Esophagus muscularis mucosa (tissue), 4 donors: ENCODE results near the gene DAPP1.

Source experiments
- EP300 ChIP-seq: sonication (generic); formaldehyde crosslinking; IDR thresholded peaks from one replicate; pipeline ENCODE4 v1.6.1; 2017; ENCODE audit warnings: antibody characterized with exemption
- POLR2A ChIP-seq: fragments of 450-650 bp; IDR thresholded peaks from one replicate; pipeline ENCODE4 v1.6.1; 2017; ENCODE audit warnings: antibody characterized with exemption, moderate library complexity, mild to moderate bottlenecking, low read depth
- POLR2AphosphoS5 ChIP-seq, 2 donors: sonication (generic); formaldehyde crosslinking; IDR thresholded peaks; one replicate each; pipeline ENCODE4 v1.6.1; 2017; ENCODE audit warnings: antibody characterized with exemption in 2 of 2
- TF ChIP-seq, protein P1 (sequence below), 3 experiments: fragments of 200-600 bp in 2 of 3; fragments of 450-650 bp in 1 of 3; sonication (generic) in 2 of 3; IDR thresholded peaks; one replicate each; pipeline ENCODE4 v1.5.1; 2017 to 2019; ENCODE audit warnings: antibody characterized with exemption in 3 of 3, mild to moderate bottlenecking in 2 of 3, moderate library complexity in 1 of 3

DNA sequence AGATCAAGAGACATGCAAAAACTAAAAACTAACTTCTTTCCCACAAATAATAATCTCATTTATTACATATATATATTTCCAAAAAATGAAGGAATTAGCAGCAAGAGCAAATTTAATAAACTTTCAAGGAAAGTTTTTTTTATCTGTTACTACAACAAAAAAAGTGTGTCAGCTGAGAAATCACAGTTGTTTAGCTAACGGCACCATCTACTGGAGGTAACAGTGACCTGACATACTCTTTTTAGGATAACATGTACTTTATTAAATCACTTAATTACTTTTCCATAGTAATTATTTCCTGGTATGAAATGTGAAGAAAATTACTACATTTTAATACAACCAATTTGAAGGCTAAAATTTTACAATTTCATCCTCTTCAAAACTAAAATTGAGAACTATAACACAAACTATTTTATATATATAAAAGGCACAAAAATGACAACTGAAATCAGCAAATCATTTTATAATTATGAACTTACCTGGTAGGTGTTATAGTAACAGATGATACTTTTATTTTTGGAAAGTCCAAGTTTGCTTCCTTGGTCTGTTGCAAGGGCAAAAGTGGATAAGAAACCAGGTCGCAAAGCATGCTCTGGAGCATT, 68.5 kb downstream of the DAPP1 start:
- TF ChIP-seq POLR2AphosphoS5 (IDR thresholded peaks at IDR 0.05): no peak
- TF ChIP-seq, protein P1, sequence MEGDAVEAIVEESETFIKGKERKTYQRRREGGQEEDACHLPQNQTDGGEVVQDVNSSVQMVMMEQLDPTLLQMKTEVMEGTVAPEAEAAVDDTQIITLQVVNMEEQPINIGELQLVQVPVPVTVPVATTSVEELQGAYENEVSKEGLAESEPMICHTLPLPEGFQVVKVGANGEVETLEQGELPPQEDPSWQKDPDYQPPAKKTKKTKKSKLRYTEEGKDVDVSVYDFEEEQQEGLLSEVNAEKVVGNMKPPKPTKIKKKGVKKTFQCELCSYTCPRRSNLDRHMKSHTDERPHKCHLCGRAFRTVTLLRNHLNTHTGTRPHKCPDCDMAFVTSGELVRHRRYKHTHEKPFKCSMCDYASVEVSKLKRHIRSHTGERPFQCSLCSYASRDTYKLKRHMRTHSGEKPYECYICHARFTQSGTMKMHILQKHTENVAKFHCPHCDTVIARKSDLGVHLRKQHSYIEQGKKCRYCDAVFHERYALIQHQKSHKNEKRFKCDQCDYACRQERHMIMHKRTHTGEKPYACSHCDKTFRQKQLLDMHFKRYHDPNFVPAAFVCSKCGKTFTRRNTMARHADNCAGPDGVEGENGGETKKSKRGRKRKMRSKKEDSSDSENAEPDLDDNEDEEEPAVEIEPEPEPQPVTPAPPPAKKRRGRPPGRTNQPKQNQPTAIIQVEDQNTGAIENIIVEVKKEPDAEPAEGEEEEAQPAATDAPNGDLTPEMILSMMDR (IDR thresholded peaks at IDR 0.05): peak; percentile 53 to 67 (median 62)
- TF ChIP-seq EP300: no peak
- TF ChIP-seq POLR2A: no peak
